ENCODE results near the gene PTPRK. TPM values are rescaled to one million over a fixed set of nuclear protein-coding genes. Genes with fewer than 3 reads are reported as not detected.

Gene PTPRK
- total RNA-seq, 2 donors from 2014 or later, result 7.6 to 12.3 TPM

- ATAC-seq (replicated peaks), result no peak
- peaks cover 33% of the 10 kb centered on the region for H3K27me3 Mint-ChIP-seq
- H3K4me3 Mint-ChIP-seq, result no peak overlapping the region
- no peak overlapping the region for H3K27ac Mint-ChIP-seq
- no peaks in the 10 kb centered on the region for H3K36me3 Mint-ChIP-seq (ENCODE audit: low read depth)
- H3K9me3 Mint-ChIP-seq, result no peaks in the 10 kb centered on the region
- H3K4me1 Mint-ChIP-seq, result no peaks in the 10 kb centered on the region
Observed at GRCh38 chr6:128525406-128525805, 5.0 kb upstream of the PTPRK start.

GRCh38 chr6:128521282-128521632, 858 bp upstream of the PTPRK start:
- Mint-ChIP-seq H3K27me3 (peaks cover 47% of the 10 kb centered on the region), H3K4me3 (peak overlapping the region; percentile 91), H3K36me3 (ENCODE audit: low read depth) (no peaks in the 10 kb centered on the region), H3K27ac (no peak overlapping the region), H3K9me3 (no peaks in the 10 kb centered on the region), H3K4me1 (peaks cover 11% of the 10 kb centered on the region)
- ATAC-seq (replicated peaks), result no peak

- Mint-ChIP-seq H3K27ac (peak overlapping the region; percentile 82), H3K36me3 (ENCODE audit: low read depth) (no peaks in the 10 kb centered on the region), H3K27me3 (peaks cover 52% of the 10 kb centered on the region), H3K4me1 (peaks cover 11% of the 10 kb centered on the region), H3K9me3 (no peaks in the 10 kb centered on the region), H3K4me3 (peak overlapping the region; percentile 91)
- ATAC-seq (replicated peaks), result peak; percentile 39
Observed at GRCh38 chr6:128519931-128520435, 416 bp downstream of the PTPRK start.

- Mint-ChIP-seq H3K36me3 (ENCODE audit: low read depth) (no peaks in the 10 kb centered on the region), H3K4me1 (peaks cover 11% of the 10 kb centered on the region), H3K27ac (peak overlapping the region; percentile 82), H3K27me3 (peaks cover 54% of the 10 kb centered on the region), H3K9me3 (no peaks in the 10 kb centered on the region), H3K4me3 (peak overlapping the region; percentile 91)
- ATAC-seq (replicated peaks), result peak; percentile 18
Observed at GRCh38 chr6:128519132-128519930, 1.1 kb downstream of the PTPRK start.

GRCh38 chr6:128518434-128519131, 1.8 kb downstream of the PTPRK start:
- Mint-ChIP-seq H3K4me3 (peak overlapping the region; percentile 91), H3K27me3 (peaks cover 59% of the 10 kb centered on the region), H3K27ac (no peak overlapping the region), H3K36me3 (ENCODE audit: low read depth) (no peaks in the 10 kb centered on the region), H3K4me1 (peaks cover 11% of the 10 kb centered on the region), H3K9me3 (no peaks in the 10 kb centered on the region)
- no peak for ATAC-seq (replicated peaks)

- peaks cover 11% of the 10 kb centered on the region for H3K4me1 Mint-ChIP-seq
- no peak for ATAC-seq (replicated peaks)
- no peaks in the 10 kb centered on the region for H3K9me3 Mint-ChIP-seq
- no peaks in the 10 kb centered on the region for H3K36me3 Mint-ChIP-seq (ENCODE audit: low read depth)
- H3K27ac Mint-ChIP-seq, result no peak overlapping the region
- peaks cover 55% of the 10 kb centered on the region for H3K27me3 Mint-ChIP-seq
- H3K4me3 Mint-ChIP-seq, result no peak overlapping the region
Observed at GRCh38 chr6:128517124-128517523, 3.3 kb downstream of the PTPRK start.

- ATAC-seq (replicated peaks), result no peak
- H3K9me3 Mint-ChIP-seq, result no peaks in the 10 kb centered on the region
- H3K4me3 Mint-ChIP-seq, result no peak overlapping the region
- peaks cover 51% of the 10 kb centered on the region for H3K27me3 Mint-ChIP-seq
- no peak overlapping the region for H3K27ac Mint-ChIP-seq
- H3K4me1 Mint-ChIP-seq, result peaks cover 11% of the 10 kb centered on the region
- H3K36me3 Mint-ChIP-seq (ENCODE audit: low read depth), result no peaks in the 10 kb centered on the region
Observed at GRCh38 chr6:128516514-128516898, 3.9 kb downstream of the PTPRK start.

- Mint-ChIP-seq H3K4me3 (no peak overlapping the region), H3K9me3 (no peaks in the 10 kb centered on the region), H3K36me3 (ENCODE audit: low read depth) (no peaks in the 10 kb centered on the region), H3K4me1 (peaks cover 11% of the 10 kb centered on the region), H3K27ac (no peak overlapping the region), H3K27me3 (peaks cover 51% of the 10 kb centered on the region)
- ATAC-seq (replicated peaks), result no peak
Observed at GRCh38 chr6:128515550-128516513, 4.6 kb downstream of the PTPRK start.

- Mint-ChIP-seq H3K4me1 (peaks cover 5% of the 10 kb centered on the region), H3K36me3 (ENCODE audit: low read depth) (no peaks in the 10 kb centered on the region), H3K4me3 (no peak overlapping the region), H3K9me3 (no peaks in the 10 kb centered on the region), H3K27me3 (peaks cover 58% of the 10 kb centered on the region), H3K27ac (no peak overlapping the region)
- ATAC-seq (replicated peaks), result no peak
Observed at GRCh38 chr6:128513878-128514277, 6.5 kb downstream of the PTPRK start.

GRCh38 chr6:128512296-128512695, 8.1 kb downstream of the PTPRK start:
- no peak for ATAC-seq (replicated peaks)
- Mint-ChIP-seq H3K4me3 (no peak overlapping the region), H3K27ac (no peak overlapping the region), H3K27me3 (peaks cover 48% of the 10 kb centered on the region), H3K9me3 (no peaks in the 10 kb centered on the region), H3K36me3 (ENCODE audit: low read depth) (no peaks in the 10 kb centered on the region), H3K4me1 (no peaks in the 10 kb centered on the region)

- Mint-ChIP-seq H3K4me3 (no peak overlapping the region), H3K36me3 (ENCODE audit: low read depth) (no peaks in the 10 kb centered on the region), H3K27me3 (peaks cover 40% of the 10 kb centered on the region), H3K4me1 (no peaks in the 10 kb centered on the region), H3K27ac (no peak overlapping the region), H3K9me3 (no peaks in the 10 kb centered on the region)
- no peak for ATAC-seq (replicated peaks)
Observed at GRCh38 chr6:128511506-128511905, 8.9 kb downstream of the PTPRK start.

GRCh38 chr6:128509709-128510108, 10.7 kb downstream of the PTPRK start:
- ATAC-seq (replicated peaks), result no peak
- Mint-ChIP-seq H3K4me1 (no peaks in the 10 kb centered on the region), H3K4me3 (no peak overlapping the region), H3K27me3 (peaks cover 27% of the 10 kb centered on the region), H3K9me3 (no peaks in the 10 kb centered on the region), H3K27ac (no peak overlapping the region), H3K36me3 (ENCODE audit: low read depth) (no peaks in the 10 kb centered on the region)

GRCh38 chr6:128508588-128509296, 11.7 kb downstream of the PTPRK start:
- no peak for ATAC-seq (replicated peaks)
- Mint-ChIP-seq H3K27me3 (peaks cover 19% of the 10 kb centered on the region), H3K36me3 (ENCODE audit: low read depth) (no peaks in the 10 kb centered on the region), H3K4me3 (no peak overlapping the region), H3K9me3 (no peaks in the 10 kb centered on the region), H3K27ac (no peak overlapping the region), H3K4me1 (no peaks in the 10 kb centered on the region)

All from activated T-helper 17 cell treated with anti-CD3 and anti-CD28 coated beads, Interleukin-2, amount 50 U/mL, for 72 hours (primary cell).